Motor neuron (in vitro differentiated cells): ENCODE results near the gene SV2C. TPM values are rescaled to one million over a fixed set of nuclear protein-coding genes. Genes with fewer than 3 reads are reported as not detected.

Experiments
- ATAC-seq, 8 experiments: fragments of 200-7000 bp; cut with Tn5 transposase; replicated peaks in 6 of 8; 2 replicates each; pipeline ENCODE4 v1.8.0; 2021; ENCODE audit warnings: mild to moderate bottlenecking in 8 of 8, moderate library complexity in 8 of 8
- H3K27ac ChIP-seq, 2 donors: fragments of 250-450 bp; sonication (Bioruptor Pico); 2 replicates each; pipeline ENCODE4 v1.9.0; 2021; ENCODE audit warnings: antibody characterized with exemption in 2 of 2, mild to moderate bottlenecking in 2 of 2, moderate library complexity in 1 of 2
- H3K4me1 ChIP-seq, 2 donors: fragments of 250-450 bp; sonication (Bioruptor Pico); replicated peaks in 1 of 2; 2 replicates each; pipeline ENCODE4 v1.6.1; 2021; ENCODE audit warnings: antibody characterized with exemption in 2 of 2, mild to moderate bottlenecking in 2 of 2, moderate library complexity in 1 of 2
- H3K4me3 ChIP-seq, 5 donors: fragments of 250-450 bp; sonication (Bioruptor Pico); 2 replicates each; pipeline ENCODE4 v1.9.0; 2021; ENCODE audit warnings: antibody characterized with exemption in 5 of 5, mild to moderate bottlenecking in 5 of 5, moderate library complexity in 4 of 5
- WGBS, 10 experiments: fragments of 450-650 bp; shearing (Covaris generic); methylation state at CpG; one replicate each; pipeline ENCODE4 v1.0.0; 2022; 5-methylcytosine and 5-hydroxymethylcytosine counted together
- in situ Hi-C, 9 experiments: fragments of 400-800 bp; cut with MboI; loops; one replicate each; pipeline ENCODE4 v1.15.0; 2021; ENCODE audit warnings: low sequenced_read_pairs in 9 of 9, low pct_unique_long_range_greater_than_20kb in 2 of 9; ENCODE audit not compliant: unreplicated experiment in 9 of 9
- total RNA-seq, 8 experiments: library from RNA; unstranded; fragments of 300-600 nt; gene quantifications; 2 replicates each; pipeline versions ENCODE4 v1.2.3 to v1.2.4, GENCODE V29; 2022

Gene SV2C
- total RNA-seq, 8 experiments from 2014 or later, result 0.20 to 21.8 (median 11.5) TPM

DNA sequence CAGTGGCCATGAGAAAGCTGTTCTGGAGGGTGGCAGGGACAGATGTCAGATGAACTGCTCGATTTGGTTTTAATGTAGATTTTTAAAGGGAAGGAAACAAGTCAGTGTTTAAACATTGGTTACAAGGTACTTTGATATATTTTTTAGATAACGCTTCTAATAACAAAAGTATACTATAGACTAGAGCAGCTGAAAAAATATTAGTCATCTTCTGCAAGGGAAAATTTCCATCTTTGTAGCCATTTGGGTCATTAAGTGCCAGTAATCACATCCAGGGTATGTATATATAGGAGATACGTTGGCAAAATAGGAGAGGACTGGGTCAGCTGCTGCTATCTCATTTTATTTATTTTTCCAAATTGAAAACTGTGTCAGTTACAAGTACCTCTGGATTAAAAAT is 69.0 kb downstream of the SV2C start:
- ATAC-seq, result no peak

DNA sequence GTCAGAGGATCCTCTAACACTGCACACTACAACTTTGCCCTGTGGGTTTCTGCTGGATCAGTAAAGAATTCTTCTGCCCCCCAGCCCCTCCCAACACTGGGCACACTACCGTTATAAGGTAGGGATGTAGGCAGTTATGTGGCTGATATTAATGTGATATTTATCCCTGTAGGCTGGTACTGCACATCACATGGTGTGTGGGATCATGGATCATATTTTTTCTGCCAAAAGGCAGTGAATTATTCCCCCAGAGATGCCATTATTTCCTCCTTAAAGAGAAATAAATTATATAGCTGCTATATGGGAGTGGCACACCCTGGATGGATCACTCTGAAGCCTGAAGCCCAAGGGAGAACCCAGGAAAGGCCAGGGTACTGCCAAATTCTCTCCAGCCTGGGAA is 69.5 kb downstream of the SV2C start:
- peak in 5 of 8 experiments; percentile 18 to 86 (median 78) for ATAC-seq
- WGBS, 10 experiments, result 0 to 86% (median 0%) methylated on average over 1 of the region's 1 CpG; no CpG with 5 or more reads in 5 of the 10 experiments
- Histone ChIP-seq H3K4me3 (no peak overlapping the region), H3K27ac (no peak overlapping the region), H3K4me1 (peaks cover 6 to 23% of the 10 kb centered on the region in 2 donors)
- in situ Hi-C loops, result no loop called here

More for the DNA sequence above, 69.0 kb downstream of the SV2C start:
- H3K27ac ChIP-seq, result no peak overlapping the region
- H3K4me1 ChIP-seq, result peaks cover 6 to 23% of the 10 kb centered on the region in 2 donors
- no peak overlapping the region for H3K4me3 ChIP-seq
- in situ Hi-C loops, result no loop called here
- WGBS, 10 experiments, result 20 to 100% (median 80%) methylated on average over 1 to 3 of the region's 3 CpGs

DNA sequence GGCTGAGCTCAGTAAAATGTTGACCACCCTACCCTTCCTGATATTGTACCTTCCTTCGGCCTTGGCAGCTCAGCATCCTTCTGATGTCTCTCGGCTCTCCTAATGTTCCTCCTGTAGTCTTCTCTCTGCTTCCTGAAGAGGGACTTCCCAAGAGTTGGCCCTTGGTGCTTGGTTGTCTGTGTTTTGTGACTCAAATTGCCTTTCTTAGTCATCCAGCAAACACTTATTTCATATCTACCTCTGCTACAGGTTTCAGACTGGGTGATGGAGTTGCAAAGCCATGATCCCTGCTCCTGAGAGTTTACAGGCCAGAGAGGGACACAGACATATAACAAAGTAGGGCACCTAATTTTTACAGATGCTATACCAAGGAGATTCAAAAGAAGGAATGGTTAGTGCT is 70.1 kb downstream of the SV2C start:
- 17 to 100% (median 96%) methylated on average over 1 to 2 of the region's 2 CpGs; no CpG with 5 or more reads in 6 of the 10 experiments for WGBS, 10 experiments
- Histone ChIP-seq H3K27ac (no peak overlapping the region), H3K4me1 (peaks cover 6 to 23% of the 10 kb centered on the region in 2 donors), H3K4me3 (no peak overlapping the region)
- ATAC-seq, result no peak
- in situ Hi-C loops, result no loop called here

DNA sequence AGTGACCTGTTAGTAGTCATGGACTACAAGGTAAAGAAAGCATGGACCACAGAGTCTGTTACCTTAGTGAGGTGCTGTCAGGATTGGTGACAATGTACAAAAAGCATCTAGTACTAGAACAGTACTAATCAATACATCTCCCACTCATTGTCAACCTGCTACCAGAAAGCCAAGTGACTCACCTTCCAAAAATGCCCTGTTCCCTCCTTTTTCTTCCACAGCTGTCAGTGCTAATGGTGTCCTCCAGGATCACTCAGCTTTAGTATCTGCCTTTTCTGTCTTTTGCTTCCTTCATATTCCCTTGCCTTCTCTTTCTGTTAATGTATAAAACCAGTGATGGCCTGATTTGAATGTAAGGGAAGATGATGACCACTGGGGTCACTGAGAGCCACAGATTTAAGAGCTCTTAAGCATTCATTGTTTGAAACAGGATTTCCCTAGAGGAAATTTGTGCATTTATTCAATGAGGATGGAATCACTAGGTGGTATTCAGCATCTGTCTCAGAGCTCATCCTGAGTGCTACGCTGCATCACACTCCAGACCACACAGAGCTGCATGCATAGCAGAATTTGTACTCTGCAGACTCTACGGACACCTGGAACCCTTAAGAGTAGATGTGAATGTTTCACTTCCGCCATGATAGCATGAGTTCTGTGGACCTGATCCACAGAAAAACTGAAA is 71.0 kb downstream of the SV2C start:
- no peak overlapping the region for H3K4me3 ChIP-seq
- H3K4me1 ChIP-seq, result peaks cover 6 to 23% of the 10 kb centered on the region in 2 donors
- in situ Hi-C loops, result no loop called here
- H3K27ac ChIP-seq, result no peak overlapping the region
- ATAC-seq, result peak in 5 of 8 experiments; percentile 19 to 86 (median 58)
- 21 to 88% (median 62%) methylated on average over 2 to 3 of the region's 3 CpGs; no CpG with 5 or more reads in 4 of the 10 experiments for WGBS, 10 experiments

DNA sequence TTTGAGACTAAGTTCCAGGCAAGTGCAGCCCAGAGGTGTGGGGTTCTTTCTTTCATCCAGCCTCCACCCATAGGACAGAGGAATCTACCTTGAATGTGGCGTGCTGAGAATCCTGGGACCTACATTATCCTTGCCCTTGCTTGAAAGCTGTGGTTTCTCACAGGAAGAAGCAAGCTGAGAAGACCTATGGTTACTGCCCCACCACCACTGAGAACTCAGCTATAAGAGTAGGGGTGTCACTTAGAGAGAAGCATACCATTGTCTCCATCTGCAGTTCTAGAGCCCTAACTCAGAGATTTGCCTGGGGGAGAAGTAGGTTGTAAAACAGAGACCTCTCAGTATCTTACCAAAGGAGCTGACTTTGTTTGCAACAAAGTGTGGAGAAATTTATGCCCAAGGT is 72.4 kb downstream of the SV2C start:
- no peak overlapping the region for H3K27ac ChIP-seq
- H3K4me1 ChIP-seq, result peaks cover 6 to 23% of the 10 kb centered on the region in 2 donors
- 0 to 100% (median 88%) methylated on average over 1 of the region's 1 CpG; no CpG with 5 or more reads in 5 of the 10 experiments for WGBS, 10 experiments
- ATAC-seq, result no peak
- no peak overlapping the region for H3K4me3 ChIP-seq
- in situ Hi-C loops, result no loop called here

DNA sequence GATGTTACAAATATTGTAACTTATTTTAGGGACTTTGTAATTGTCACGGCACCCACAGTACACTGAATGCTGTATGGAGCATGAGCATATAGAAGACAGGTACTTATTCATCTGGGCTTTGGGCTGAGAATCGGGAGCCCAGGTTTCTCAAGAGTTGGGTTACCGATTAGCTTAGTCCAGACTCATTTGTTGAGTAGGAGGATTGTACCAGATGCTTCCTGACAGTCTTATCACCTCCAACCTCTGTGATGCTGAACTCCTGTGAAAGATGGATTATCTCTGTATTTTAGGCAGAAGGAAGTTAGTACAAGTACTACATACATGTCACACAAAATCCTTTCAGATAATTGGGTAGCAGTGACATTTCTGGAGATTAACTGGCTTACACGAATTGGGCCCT is 79.2 kb downstream of the SV2C start:
- H3K4me1 ChIP-seq, result no peaks in the 10 kb centered on the region
- no peak overlapping the region for H3K27ac ChIP-seq
- in situ Hi-C loops, result no loop called here
- WGBS, 10 experiments, result 0 to 100% (median 67%) methylated on average over 1 to 4 of the region's 4 CpGs; no CpG with 5 or more reads in 3 of the 10 experiments
- H3K4me3 ChIP-seq, result no peak overlapping the region
- ATAC-seq, result no peak

DNA sequence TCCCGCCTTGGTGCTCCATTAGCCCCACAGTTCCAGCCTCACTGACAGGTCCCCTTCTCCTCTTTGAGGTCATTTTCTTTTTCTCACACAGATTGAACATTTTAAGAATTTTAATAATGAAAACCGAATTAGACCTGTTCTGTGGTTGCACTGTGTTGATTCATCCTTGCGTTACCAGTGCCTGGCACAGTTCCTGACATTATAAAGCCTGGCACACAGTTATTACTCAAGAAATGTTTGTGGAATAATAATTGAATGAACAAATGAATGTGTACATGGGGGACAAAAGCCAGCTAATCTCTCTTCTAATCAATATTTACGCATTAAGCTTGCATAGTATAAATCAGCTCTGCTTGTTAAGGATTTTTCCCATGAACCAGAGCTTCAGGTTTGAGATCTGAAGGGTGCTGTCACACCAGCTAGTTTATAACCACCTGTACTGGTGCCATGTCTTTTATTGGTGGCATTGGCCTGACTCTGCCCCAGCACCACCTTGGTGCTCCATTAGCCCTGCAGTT is 80.0 kb downstream of the SV2C start:
- no peak for ATAC-seq
- WGBS, 10 experiments, result 25 to 100% (median 81%) methylated on average over 2 to 4 of the region's 4 CpGs; no CpG with 5 or more reads in 1 of the 10 experiments
- no peak overlapping the region for H3K4me3 ChIP-seq
- H3K4me1 ChIP-seq, result no peaks in the 10 kb centered on the region
- in situ Hi-C loops, result no loop called here
- no peak overlapping the region for H3K27ac ChIP-seq

DNA sequence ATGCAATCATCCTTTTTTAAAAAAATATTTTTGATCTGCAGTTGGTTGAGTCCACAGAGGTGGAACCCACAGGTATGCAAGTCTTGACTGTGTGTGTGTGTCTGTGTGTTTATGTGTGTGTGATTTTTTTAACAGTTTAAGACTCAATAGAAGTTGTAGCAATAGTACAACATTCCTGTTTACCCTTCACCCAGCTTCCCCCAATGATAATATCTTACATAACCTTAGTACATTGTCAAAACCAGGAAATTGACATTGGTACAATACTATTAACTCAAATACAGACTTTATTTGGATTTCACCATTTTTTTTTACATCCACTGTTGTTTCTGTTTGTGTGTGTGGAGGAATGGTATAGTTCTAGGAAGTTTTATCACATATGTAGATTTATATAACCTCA is 81.8 kb downstream of the SV2C start:
- H3K27ac ChIP-seq, result no peak overlapping the region
- no peak overlapping the region for H3K4me3 ChIP-seq
- ATAC-seq, result no peak
- in situ Hi-C loops, result no loop called here
- no peaks in the 10 kb centered on the region for H3K4me1 ChIP-seq

DNA sequence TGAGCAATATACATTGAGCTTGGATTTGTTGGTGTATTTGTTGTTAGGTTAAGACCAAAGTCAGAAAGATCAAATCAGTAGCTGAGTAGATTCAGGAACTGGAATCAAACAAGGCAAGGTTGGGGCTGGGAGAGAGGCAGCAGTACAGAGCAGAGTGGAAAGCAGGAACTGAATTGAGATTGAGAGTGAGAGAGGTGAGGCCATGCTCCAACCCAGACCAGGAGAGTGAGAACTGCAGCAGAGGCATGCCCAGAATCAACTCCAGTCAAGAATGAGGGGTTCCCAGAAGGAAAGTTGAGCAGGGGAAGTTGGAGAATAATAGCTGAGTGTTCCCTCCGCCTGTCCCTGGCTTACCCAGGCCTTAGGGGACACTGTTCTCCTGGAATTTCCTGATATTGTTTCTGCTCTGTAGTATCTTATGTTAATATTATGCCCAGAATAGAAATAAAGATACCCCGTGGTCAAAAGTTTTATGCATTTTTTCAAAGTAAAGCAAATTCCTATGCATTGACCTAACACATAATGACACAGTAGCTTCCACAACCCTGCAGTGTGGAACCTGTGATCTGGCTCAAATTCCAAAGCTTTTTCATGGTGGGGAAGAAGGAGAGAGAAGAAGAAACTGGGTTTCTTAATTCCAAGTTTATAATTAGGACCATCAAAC is 82.7 kb downstream of the SV2C start:
- ATAC-seq, result peak in 3 of 8 experiments; percentile 85 to 98 (median 96)
- WGBS, 10 experiments, result 0 to 75% (median 43%) methylated on average over 1 to 2 of the region's 2 CpGs; no CpG with 5 or more reads in 2 of the 10 experiments
- no peak overlapping the region for H3K27ac ChIP-seq
- in situ Hi-C loops, result no loop called here
- H3K4me3 ChIP-seq, result no peak overlapping the region
- no peaks in the 10 kb centered on the region for H3K4me1 ChIP-seq

DNA sequence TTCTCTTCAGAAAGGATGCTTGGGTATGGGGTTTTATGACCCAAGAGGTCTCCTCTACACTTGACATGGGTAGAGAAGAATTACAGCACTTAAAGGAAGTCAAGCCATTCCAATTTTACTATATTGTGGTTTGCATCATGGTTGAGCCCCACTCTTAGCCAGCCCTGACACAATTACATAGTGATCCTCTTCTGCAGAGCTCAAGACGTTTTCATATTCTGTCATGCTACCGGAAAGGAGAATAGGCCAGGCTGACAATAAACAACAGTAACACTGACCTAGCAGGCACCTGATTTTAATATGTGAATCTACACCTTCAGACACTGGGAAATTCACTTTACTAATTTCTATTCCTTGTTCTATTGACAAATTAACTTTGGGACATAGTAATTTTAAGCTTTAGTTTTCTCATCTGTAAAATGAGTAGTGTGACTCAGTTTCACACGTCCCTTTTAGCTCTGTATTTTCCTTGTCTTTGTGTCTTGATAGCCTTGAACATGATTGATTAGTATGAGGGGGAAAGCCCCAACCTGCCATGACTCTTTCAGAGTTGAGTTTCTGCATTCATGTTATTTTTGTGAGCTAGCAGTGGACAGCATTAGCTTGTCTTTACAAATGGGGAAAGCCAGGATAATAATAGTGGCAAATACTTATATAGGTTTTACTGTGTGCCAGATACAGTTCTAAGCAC is 83.8 kb downstream of the SV2C start:
- in situ Hi-C loops, result no loop called here
- WGBS, 10 experiments, result 0 to 70% (median 55%) methylated on average over 2 to 3 of the region's 3 CpGs; no CpG with 5 or more reads in 1 of the 10 experiments
- Histone ChIP-seq H3K4me1 (no peaks in the 10 kb centered on the region), H3K27ac (no peak overlapping the region), H3K4me3 (no peak overlapping the region)
- no peak for ATAC-seq

DNA sequence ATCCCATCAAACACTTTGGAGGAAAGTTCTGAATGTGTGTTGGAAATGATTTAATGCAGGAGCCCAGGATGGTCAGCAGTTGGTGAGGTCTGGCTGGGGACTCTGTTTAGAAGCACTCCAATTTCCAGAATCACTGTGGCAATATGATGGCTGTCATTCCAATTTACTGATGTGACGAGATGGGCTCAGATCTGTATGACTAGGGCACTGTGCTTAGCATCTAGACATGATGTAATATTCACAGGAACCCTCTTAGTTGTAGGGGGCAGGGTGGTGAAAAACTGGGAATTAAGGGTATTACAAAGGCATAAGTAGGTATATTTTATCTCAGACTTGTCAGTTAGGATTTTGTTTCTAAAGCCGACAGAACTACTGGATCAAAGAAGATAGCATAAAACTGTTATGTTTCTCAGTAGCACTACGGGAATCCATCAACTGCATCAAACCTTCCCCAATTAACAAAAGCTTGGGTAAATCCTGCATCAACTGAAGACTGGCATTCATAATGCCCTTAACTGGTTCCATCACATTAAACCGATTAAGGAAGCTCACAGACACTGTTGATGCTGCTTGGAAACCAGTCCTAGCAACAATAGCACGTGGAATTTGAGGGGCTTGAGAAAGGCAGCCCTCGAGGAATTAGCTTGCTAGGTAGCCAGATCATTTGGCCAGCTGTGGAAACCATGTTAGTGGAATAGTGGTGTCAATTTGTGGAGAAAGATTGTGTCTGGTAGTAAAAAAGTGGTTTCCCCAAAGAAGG is 86.1 kb downstream of the SV2C start:
- H3K4me3 ChIP-seq, result no peak overlapping the region
- ATAC-seq, result no peak
- WGBS, 10 experiments, result 23 to 89% (median 67%) methylated on average over 1 to 6 of the region's 6 CpGs; no CpG with 5 or more reads in 1 of the 10 experiments
- H3K4me1 ChIP-seq, result no peaks in the 10 kb centered on the region
- no peak overlapping the region for H3K27ac ChIP-seq
- in situ Hi-C loops, result no loop called here

DNA sequence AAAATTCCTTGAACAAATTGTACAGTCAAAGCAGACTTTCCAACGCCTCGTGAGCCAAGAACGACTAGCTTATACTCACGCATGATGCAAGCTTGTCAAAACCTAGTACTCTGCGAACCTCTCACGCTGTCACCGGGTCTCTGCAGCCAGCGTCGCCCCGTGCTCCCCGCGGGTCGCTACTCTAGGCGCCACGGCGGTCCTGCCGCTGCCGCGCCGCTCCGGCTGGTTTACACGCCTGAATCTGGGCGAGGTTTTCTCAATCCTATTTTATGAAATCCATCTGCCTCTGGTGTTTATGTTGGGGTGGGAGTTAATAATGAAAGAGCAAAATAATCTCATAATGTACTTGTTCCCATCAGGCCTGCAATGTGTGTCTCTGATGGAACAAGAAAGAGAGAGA is 90.9 kb downstream of the SV2C start:
- no peak overlapping the region for H3K27ac ChIP-seq
- no peak for ATAC-seq
- 52 to 100% (median 96%) methylated on average over 2 to 17 of the region's 23 CpGs; no CpG with 5 or more reads in 3 of the 10 experiments for WGBS, 10 experiments
- H3K4me1 ChIP-seq, result peaks cover 4 to 20% of the 10 kb centered on the region in 2 donors
- no peak overlapping the region for H3K4me3 ChIP-seq
- in situ Hi-C loops, result no loop called here
